SH-SY5Y (cell line): ENCODE data around the gene EVPL.

Experiments used
- GATA2 ChIP-seq: IDR thresholded peaks from 2 replicates; pipeline ENCODE4 v1.6.1; 2011; ENCODE audit warnings: mild to moderate bottlenecking, low read depth, low read length
- GATA3 ChIP-seq: IDR thresholded peaks from 2 replicates; pipeline ENCODE4 v1.6.1; 2011; ENCODE audit warnings: low read depth, mild to moderate bottlenecking, low read length, moderate library complexity

DNA sequence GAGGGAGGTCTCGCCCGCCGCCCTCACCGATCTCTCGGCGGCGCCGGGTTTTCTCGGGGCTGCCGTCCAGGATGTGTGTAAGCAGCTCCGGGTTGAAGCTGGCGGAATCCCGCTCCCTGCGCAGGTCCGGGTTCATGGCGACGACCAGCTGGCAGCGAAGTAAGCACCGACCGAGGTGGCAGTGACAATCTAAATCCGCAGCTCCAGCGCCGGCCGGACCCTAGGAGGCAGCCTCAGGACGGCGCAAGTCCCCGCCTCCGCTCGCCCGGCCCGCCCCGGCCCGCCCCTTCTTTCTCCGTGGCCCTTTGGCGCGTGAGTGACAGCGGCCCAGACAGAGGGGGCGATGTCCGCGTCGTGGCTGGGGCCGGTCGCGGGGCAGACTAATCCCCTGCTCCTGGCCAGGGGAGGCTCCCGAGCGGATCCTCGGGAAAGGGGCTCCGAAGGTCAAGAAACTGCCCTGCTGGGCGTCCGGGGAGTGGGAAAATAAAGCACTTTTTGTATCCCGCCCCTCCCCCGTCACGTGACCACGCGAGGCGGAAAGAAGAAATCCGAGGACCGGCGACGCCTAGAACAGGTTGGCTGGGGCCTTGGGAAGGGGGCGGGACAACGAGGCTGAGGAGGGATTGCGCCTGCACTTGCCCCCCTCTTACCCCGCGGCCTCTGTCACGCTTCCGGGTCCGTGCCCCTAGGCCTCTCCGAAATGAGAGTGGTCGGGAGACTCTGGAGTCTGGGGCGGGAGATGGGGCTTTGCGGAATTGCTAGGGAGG, 48.0 kb downstream of the EVPL start, which contains the start of the genes ACOX1 and TEN1:
- TF ChIP-seq GATA2 (no peak), GATA3 (no peak)
